Lung (tissue), 12 donors: Measurements from ENCODE around the gene ARSB. TPM values are rescaled to one million over a fixed set of nuclear protein-coding genes. Genes with fewer than 3 reads are reported as not detected.
"Not testable (repeated sequence)": the region's sequence is repeated elsewhere in the genome, so short reads cannot be mapped to it uniquely, and the experiment has no call there.

Experiments used
- ATAC-seq: fragments of 200-7000 bp; cut with Tn5 transposase; one replicate; pipeline ENCODE4 v1.9.1; 2020; ENCODE audit warnings: moderate number of reproducible peaks; ENCODE audit not compliant: insufficient read depth, low FRiP score
- DNase-seq, 3 donors: peaks; one replicate each; pipeline ENCODE4 v3.0.0-alpha.2; 2013 to 2017
- H3K27ac ChIP-seq, 2 donors: one replicate each; pipeline ENCODE4 v1.5.1; 2013; ENCODE audit warnings: mild to moderate bottlenecking in 2 of 2, moderate library complexity in 2 of 2, control low read depth in 1 of 2, inconsistent platforms in 1 of 2, low read depth in 1 of 2, low read length in 1 of 2
- H3K27me3 ChIP-seq, 3 donors: one replicate each; pipeline ENCODE4 v1.5.1; 2013; ENCODE audit warnings: low read length in 2 of 3; ENCODE audit not compliant: control insufficient read depth in 3 of 3, insufficient read depth in 3 of 3
- H3K36me3 ChIP-seq, 4 donors: one replicate each; pipeline ENCODE4 v1.5.1; 2013; ENCODE audit warnings: low read length in 4 of 4, mild to moderate bottlenecking in 1 of 4, moderate library complexity in 1 of 4; ENCODE audit not compliant: control insufficient read depth in 4 of 4, insufficient read depth in 4 of 4
- H3K4me1 ChIP-seq, 5 donors: one replicate each; pipeline ENCODE4 v1.5.1; 2013; ENCODE audit warnings: low read length in 5 of 5, mild to moderate bottlenecking in 2 of 5, moderate library complexity in 1 of 5; ENCODE audit not compliant: control insufficient read depth in 5 of 5, insufficient read depth in 5 of 5
- H3K4me3 ChIP-seq: one replicate; pipeline ENCODE4 v1.5.1; 2013; ENCODE audit warnings: mild to moderate bottlenecking, control low read depth, moderate library complexity
- H3K9ac ChIP-seq, 2 donors: one replicate each; pipeline ENCODE4 v1.5.1; 2013; ENCODE audit warnings: low read length in 2 of 2, control low read depth in 1 of 2; ENCODE audit not compliant: insufficient read depth in 1 of 2
- H3K9me3 ChIP-seq, 4 donors: one replicate each; pipeline ENCODE4 v1.5.1; 2013; ENCODE audit warnings: low read length in 3 of 4, mild to moderate bottlenecking in 1 of 4, moderate library complexity in 1 of 4; ENCODE audit not compliant: control insufficient read depth in 4 of 4, insufficient read depth in 3 of 4
- CTCF ChIP-seq: IDR thresholded peaks from 2 replicates; pipeline ENCODE4 v1.5.1; 2012; ENCODE audit warnings: mild to moderate bottlenecking; ENCODE audit errors: control extremely low read depth, extremely low read depth
- WGBS, 2 donors: extraction: QIAGEN DNeasy Blood & Tissue Kit; methylation state at CpG; one replicate each; pipeline ENCODE4 v1.1.7; 2013; 5-methylcytosine and 5-hydroxymethylcytosine counted together
- polyA plus RNA-seq, 2 donors: library from polyadenylated mRNA; stranded (reverse); fragments of 200-250 nt; gene quantifications; one replicate each; pipeline ENCODE4 v1.2.1, GENCODE V29; 2013
- total RNA-seq, 2 donors: library from RNA; depleted of rRNA in 1 of 2; stranded (reverse); fragments of >200 nt in 1 of 2; gene quantifications; one replicate each; pipeline ENCODE4 v1.2.1, GENCODE V29; 2014 to 2021
- donor health status: control.
- donor health status: control.
- donor health status: Bipolar disorder and iron deficiency.
- donor health status: healthy.
- donor health status: DM: yes; HTN: yes; CAD: no.

Gene ARSB
- total and polyA plus RNA-seq, 4 donors: 3.2 to 17.3 (median 11.1) TPM

- no peak for TF ChIP-seq CTCF
- no peak overlapping the region for H3K27ac ChIP-seq
- H3K9me3 ChIP-seq: peaks cover 0 to 4% (median 1%) of the 10 kb centered on the region in 4 donors
- no peak overlapping the region for H3K9ac ChIP-seq
- peaks cover 0 to 8% (median under 1%) of the 10 kb centered on the region in 4 donors for H3K36me3 ChIP-seq
- H3K4me1 ChIP-seq: no peaks in the 10 kb centered on the region
- ATAC-seq (no peak), DNase-seq (no peak)
- WGBS, 2 donors: 76 to 97% methylated on average over 2 of the region's 2 CpGs
- H3K27me3 ChIP-seq: no peaks in the 10 kb centered on the region
- H3K4me3 ChIP-seq: no peak overlapping the region
Measured at GRCh38 chr5:78855026-78855425, 130.1 kb downstream of the ARSB start.

GRCh38 chr5:78851891-78852290 is 133.2 kb downstream of the ARSB start:
- not testable (repeated sequence) for DNase-seq, H3K9me3 ChIP-seq, H3K27ac ChIP-seq, H3K36me3 ChIP-seq, ATAC-seq, H3K4me1 ChIP-seq, H3K4me3 ChIP-seq, H3K9ac ChIP-seq, H3K27me3 ChIP-seq
- WGBS, 2 donors: 95 to 97% methylated on average over 2 to 4 of the region's 4 CpGs

GRCh38 chr5:78845470-78845869 is 139.6 kb downstream of the ARSB start:
- no peak for ATAC-seq
- no peak for TF ChIP-seq CTCF
- DNase-seq: no peak
- Histone ChIP-seq H3K9me3 (peaks cover 0 to 4% (median 0%) of the 10 kb centered on the region in 4 donors), H3K4me1 (peaks cover 0 to 3% (median 0%) of the 10 kb centered on the region in 5 donors), H3K36me3 (no peaks in the 10 kb centered on the region), H3K9ac (no peak overlapping the region), H3K27ac (no peak overlapping the region), H3K4me3 (no peak overlapping the region), H3K27me3 (no peaks in the 10 kb centered on the region)
- 92 to 96% methylated on average over 3 of the region's 3 CpGs for WGBS, 2 donors

- Histone ChIP-seq H3K4me1 (peaks cover 0 to 6% (median 0%) of the 10 kb centered on the region in 5 donors), H3K27me3 (no peaks in the 10 kb centered on the region), H3K36me3 (no peaks in the 10 kb centered on the region), H3K9ac (no peak overlapping the region), H3K27ac (no peak overlapping the region), H3K9me3 (peaks cover 0 to 4% (median 1%) of the 10 kb centered on the region in 4 donors), H3K4me3 (no peak overlapping the region)
- 84 to 89% methylated on average over 1 of the region's 1 CpG for WGBS, 2 donors
- DNase-seq: no peak
- ATAC-seq: no peak
- no peak for TF ChIP-seq CTCF
Measured at GRCh38 chr5:78843436-78843835, 141.7 kb downstream of the ARSB start.
